NOMO-1 (cell line): ENCODE results near the gene GATA2.

Experiments
- DNase-seq, 2 experiments: peaks; one replicate each; lab custom pipeline; 2025; ENCODE audit not compliant: unreplicated experiment in 2 of 2; lab: John Stamatoyannopoulos, UW

GATA2 gene

GRCh38 chr3:128503164-128503651, 10.2 kb upstream of the GATA2 start:
- no peak for DNase-seq

DNA sequence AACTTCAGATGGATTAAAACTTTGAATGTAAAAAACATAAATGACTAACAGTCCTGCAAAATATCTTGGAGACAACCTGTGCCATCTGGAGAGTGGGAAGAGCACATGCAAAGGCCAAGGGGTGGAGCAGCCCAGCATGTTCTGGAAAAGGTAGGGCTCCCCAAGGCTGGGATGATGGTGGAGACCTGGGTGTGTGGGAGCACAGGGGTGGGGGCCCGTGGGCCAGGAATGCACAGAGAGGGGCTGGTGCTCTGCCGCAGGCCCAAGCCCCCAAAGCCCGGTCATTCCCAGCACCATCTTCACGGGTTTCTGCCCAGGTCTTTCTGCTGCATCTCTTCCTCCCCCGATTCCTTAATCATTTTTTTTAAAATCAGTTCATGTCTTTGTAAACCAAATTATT, 9.7 kb upstream of the GATA2 start:
- DNase-seq: no peak

GRCh38 chr3:128501431-128501830, 8.4 kb upstream of the GATA2 start:
- DNase-seq: no peak

DNA sequence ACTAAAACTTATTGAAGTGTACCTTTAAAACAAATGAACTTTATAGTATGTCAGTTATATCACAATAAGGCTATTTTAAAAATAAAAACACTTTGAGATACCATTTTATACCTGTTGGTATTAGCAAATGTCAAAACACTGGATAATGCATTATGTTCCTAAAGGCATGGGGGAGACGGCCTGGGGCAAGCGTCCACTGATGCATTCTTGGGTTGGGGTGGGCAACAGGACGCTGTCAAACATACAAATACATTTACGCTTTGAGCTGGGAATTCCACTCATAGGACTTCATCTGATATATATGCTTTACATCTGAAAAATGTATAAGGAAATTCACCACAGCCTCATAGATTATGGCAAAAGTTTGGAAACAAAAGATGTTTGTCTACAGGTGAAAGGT, 7.6 kb upstream of the GATA2 start:
- DNase-seq: no peak

DNA sequence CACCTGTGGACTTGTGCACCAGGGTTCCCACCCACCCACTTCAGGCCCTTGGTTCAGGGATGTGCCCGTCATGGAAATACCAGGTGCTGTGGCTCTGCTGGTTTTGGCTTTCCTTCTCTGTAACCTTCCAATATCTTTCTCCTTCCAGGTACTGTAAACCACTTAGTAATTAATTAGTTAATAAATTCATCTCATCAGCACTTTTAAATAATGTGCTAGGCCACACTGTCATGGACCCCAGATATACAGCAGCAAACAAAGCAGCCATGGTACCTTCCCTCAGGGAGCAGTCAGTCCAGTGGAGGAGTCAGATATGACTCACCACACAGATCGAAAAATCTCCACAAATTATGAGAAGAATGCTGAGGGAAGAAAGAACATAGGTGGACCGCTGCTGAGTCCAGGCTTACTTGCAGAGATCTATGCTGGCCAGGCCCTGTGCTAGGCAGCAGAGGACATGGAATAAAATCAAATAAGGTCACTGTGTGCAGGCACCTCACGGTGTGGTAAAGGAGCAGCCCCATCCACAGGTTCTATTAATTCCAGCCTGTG, 6.8 kb upstream of the GATA2 start:
- no peak for DNase-seq

DNA sequence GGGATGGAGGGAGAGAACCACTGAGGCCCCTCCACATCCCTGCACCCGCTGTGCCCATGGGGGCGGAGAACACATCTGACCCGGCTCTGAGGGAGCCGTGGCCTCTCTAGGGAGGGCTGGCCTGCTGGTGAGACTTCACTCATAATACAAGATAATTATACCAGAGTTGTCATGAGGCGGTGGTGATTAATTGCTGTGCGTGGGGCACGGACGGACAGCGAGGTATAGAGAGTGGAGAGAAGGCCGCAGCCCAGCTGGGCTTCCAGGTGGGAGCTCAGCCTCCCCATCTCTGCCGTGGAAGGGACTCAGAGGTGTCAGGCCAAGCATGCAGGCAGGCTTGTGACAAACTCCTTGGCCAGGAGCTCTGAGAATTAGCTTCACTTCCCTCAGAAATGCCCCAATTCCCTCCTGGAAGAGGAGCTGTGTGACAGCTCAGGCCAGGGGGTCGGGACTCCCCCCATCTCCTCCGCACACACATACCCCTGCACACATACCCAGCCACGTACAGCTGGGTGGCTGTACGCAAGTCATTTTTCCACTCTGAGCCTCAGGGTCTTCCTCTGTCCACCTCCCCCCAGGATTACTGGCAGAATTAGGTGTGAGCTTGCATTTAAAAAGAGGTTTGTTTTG, 6.0 kb upstream of the GATA2 start:
- DNase-seq: no peak

DNA sequence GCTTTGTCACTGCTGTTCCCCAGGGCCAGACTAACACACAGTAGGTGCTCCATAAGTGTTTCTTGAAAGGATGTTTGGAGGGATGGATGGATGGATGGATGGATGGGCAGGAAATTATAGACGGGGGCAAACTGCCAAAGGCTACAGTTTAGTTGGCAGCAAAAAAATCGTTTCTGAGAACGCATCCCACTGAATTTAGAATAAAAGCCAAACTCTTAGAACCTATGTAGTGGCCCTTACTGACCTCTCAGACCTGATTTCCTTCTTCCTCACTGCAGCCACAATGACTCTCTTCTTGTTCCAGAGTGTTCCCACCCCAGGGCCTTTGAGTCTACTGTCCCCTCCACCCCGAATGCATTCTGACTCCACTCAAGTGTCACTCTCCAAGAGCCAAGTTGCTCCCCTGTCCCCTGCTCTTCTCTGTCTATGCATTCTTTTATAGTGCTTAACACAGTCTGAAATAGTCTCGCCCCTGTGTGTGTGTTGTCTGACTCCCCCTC, 5.2 kb upstream of the GATA2 start:
- no peak for DNase-seq

DNA sequence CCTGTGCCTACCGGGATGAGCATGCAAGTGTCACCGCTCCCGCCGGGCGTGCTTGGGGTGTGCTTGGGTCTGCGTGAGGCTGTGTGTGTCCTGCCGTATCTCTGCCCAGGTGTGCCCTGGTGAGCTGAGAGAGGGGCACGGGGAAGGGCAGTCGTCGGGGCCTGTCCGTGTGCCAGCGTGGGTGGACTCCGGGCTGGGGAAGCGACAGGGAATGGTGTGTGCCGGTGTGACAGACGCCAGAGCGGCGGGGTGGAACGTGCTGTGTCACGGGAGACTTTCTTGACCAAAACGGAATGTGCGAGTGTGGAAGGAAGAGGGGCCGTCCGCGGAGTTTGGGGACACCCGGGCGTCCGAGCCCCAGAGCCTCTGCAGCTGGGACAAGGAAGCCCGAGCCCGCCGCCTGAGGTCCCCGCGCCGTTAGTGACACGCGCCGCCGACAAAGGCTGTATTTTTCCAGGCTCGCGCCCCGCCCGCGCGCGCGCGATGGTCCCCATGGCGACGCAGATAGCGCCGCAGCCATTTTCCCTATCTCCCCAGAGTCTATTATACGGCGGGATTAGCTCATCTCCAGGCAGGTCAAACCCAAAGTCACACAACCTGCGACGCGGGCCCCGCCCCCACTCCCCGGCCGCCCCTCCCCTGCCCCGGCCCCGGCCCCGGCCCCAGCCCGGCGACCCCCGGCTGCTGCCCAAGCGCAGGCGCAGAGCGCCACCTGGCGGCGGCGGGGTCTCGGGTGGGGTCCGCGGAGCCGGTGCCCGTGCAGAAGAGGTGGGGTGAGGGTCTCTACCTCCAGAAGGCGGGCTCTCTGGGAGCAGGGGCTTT, 4.5 kb upstream of the GATA2 start:
- DNase-seq: peak; percentile 67 to 84

DNA sequence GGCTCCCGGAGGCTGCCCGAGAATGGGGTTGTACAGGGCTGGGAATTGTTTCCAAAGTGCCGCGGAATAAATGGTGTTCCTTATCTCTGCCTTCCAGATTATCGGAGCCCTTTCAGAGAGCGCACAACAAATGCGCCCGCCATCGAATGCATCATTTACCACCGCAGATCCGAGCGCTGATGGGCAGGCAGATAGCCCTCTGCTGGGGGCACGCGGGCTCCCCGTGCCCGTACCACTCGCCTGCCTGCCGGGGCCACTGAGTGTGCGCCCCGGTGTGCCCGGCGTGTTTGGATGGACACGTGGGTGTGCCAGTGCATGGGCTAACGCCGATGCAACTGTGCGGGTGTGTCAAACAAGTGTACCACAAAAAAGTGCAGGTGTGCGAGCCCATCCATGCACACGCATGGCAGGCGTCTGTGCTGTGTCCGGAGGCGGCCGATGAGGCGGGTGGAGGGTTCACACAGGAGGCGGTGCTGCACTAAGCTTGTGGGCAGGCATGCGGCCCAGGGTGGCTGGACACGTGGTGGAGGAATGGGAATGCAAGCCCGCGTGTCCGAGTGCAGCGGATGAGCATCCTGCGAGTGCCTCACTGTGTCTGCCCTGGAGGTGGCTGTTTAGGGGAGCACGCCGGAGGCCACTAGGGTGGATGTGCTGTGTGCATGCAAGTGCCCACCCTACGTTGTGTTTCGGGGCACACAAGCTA, 3.8 kb upstream of the GATA2 start:
- DNase-seq: no peak

- DNase-seq: no peak
Observed at GRCh38 chr3:128496019-128496601, 3.1 kb upstream of the GATA2 start.

DNA sequence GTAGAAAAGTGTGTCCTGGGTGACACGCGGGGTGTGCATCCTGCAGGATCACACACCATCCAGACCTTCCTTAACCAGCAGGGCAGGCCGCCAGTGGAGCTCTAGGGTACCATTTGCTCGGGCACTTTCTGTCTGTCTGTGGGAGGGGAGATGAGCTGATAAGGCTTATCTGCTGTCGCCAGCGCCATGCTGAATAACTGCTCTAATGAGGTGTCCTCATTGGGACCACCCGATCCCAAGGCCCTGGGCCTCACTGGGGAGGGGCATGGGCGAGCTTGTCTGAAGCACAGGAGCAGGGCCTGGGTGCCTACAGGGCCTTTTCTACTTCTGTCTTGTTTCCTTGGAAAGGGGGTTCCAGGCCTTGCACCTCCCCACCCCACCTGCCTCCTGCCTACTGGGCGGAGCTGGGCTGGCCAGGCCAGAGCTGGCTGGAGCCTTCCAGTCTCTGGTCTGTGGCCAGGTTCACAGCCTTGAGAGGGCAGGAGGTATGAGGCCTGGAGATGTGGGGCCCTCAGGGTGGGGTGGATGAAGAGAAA, 2.5 kb upstream of the GATA2 start:
- no peak for DNase-seq

DNA sequence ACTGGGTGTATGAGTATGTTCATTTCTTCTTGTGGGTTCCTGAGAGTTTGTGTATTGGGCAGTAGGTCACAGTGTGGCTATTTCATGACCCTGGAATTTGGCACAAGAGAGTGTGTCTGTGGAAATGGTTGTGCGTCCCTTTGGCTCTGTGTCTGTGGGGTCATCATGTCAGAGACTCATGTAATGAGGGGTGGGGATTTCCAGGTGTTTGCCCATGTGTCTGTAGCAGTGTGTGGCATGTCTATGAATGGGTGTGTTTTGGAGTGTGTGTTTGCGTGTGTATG, 1.3 kb upstream of the GATA2 start:
- no peak for DNase-seq

DNA sequence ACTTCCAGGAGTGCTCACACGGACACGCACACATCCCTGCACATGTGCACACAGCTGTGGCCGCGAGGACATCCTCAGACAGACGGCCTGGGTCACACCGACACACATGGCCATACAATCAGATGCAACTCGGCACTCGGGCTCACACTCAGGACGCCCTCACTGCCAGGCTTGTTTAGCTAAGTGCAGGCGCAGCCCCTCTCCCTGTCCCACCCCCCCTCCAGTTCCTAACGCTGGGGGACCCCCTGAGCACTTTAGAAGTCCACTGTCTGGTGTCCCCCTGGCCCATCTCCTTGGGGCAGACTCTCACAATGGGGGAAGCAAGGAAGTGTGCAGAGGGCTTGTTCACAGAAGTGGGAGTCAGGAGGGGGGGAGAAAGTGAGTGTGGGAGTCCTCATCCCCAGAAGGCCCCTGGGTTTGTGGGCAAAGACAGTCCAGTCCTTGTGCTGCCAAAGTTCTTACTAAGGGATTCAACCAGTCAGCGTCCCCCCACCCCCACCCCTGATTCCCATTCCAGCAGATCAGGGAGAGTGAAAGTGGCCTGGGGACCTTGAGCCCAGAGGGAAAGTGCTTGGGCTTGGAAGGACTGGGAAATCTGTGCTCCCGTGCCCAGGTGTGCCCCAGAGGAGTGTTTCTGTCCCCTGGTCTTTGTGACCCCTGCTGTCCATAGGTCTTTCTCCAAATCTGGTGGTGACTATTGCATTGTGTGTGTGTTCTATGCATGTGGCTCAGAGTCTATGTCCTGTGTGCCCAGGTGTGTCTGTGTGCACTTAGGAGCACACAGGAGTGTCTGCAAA, 767 bp upstream of the GATA2 start:
- no peak for DNase-seq

DNA sequence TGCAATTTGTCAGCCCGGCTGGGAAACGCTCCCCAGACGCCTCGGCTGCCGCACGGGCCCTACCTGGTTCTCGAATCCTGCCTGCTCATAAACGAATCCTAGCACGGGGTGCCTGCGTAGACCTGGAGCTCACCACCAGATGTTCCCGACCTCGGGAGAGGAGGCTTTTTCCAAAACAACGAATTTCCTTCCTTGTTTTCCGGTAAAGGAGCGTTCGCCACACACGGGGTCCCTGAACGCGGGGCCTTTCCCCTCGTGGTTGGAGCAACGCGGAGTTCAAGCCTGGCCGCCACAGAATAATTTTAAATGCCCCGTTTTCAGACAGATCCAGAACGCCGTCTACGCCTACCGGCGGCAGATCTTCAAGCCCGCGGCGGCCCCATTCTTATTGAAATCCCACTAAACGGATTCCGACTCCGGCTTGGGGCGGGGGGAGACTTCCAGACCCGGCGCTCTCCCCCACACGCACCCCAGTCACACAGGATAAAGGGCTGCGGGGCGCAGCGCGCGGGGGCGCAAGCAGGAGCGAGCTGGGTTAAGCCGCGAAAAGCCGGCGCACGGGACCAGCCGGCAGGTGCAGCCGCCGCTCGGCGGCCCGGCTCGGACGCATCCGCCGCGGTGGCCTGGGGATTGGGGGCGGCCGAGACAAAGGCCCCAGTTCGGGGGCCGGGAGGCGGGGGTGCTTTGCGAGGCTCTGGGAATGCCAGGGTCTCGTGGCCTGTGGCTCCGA, 895 bp downstream of the GATA2 start:
- no peak for DNase-seq

DNA sequence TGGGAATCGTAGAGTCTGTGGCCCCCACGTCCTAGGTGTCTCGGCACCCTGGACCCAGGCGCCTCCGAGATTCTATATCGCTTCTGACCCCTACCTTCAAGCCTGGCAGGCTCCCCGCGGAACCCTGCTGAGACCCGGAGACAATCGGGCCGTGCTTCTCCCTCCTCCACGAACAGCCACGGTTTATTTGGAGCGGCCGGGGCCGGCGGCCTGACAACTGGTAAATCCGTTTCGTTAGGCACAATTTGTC, 1.4 kb downstream of the GATA2 start:
- DNase-seq: no peak

- no peak for DNase-seq
Observed at GRCh38 chr3:128490915-128491690, 1.9 kb downstream of the GATA2 start.

- no peak for DNase-seq
Observed at GRCh38 chr3:128490650-128490914, 2.4 kb downstream of the GATA2 start.

GRCh38 chr3:128489927-128490649, 2.9 kb downstream of the GATA2 start:
- DNase-seq: peak in 1 of 2 experiments; percentile 25

DNA sequence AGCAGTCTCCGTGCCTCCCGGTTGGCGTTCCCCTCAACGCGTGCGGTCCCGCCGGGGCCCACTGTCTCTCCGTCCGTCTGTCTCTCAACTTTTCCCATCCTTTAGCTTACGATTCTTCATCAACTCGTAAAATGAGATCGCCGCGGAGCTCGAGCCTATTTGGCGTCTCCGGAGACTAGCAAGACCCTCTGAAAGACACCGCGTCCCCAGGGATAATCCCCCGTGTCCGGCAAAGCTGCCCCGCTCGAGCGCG, 3.4 kb downstream of the GATA2 start:
- no peak for DNase-seq
